OCI-LY1 (cell line): ENCODE measurements around the gene DCTN5.

Source experiments
- EZH2 ChIP-seq: fragments of 200-600 bp; sonication (generic), shearing (Covaris generic); IDR thresholded peaks from 2 replicates; pipeline ENCODE4 v1.8.0; 2017; ENCODE audit warnings: borderline replicate concordance, mixed run types, mild to moderate bottlenecking, antibody characterized with exemption, low read length, moderate library complexity, mixed read lengths
- TF ChIP-seq, protein P1 (sequence below): fragments of 200-600 bp; sonication (generic), shearing (Covaris generic); IDR thresholded peaks from 2 replicates; pipeline ENCODE4 v1.5.1; 2017; ENCODE audit warnings: mild to moderate bottlenecking, antibody characterized with exemption, low read length, moderate library complexity, mixed read lengths

DNA sequence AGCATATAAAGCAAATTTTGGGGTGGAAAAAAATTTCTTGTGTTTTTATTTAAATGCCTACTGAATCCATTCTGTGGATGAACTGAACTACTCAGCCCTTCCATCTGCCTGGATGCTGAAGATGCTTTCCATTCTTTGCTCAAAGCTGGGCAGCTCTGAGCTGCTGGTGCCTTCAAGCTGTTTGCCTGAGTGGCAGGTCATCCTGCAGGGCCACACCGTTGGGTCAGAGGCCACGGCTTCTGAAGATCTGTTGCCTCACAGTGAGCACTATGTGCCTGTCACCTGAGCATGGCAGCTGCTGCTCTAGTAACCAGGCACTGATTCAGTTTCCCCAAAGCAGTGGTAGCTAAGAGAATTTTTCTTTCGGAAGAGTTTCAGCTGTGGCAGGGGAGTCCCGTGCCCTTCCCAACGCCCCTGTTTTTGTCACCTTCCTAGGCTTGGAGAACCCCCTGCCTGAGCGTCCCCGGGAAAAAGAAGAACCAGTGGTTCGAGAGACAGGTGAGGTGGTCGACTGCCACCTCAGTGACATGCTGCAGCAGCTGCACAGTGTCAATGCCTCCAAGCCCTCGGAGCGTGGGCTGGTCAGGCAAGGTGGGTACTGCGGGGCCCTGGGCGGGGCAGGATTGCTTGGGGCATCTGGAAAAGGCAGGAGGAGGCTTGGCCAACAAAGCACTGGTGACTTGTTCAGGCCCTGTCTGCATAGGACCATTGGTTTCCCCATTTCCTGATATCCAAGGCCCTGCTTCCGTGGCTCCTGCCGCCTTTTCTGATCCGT, 46.0 kb downstream of the DCTN5 start:
- TF ChIP-seq, protein P1, sequence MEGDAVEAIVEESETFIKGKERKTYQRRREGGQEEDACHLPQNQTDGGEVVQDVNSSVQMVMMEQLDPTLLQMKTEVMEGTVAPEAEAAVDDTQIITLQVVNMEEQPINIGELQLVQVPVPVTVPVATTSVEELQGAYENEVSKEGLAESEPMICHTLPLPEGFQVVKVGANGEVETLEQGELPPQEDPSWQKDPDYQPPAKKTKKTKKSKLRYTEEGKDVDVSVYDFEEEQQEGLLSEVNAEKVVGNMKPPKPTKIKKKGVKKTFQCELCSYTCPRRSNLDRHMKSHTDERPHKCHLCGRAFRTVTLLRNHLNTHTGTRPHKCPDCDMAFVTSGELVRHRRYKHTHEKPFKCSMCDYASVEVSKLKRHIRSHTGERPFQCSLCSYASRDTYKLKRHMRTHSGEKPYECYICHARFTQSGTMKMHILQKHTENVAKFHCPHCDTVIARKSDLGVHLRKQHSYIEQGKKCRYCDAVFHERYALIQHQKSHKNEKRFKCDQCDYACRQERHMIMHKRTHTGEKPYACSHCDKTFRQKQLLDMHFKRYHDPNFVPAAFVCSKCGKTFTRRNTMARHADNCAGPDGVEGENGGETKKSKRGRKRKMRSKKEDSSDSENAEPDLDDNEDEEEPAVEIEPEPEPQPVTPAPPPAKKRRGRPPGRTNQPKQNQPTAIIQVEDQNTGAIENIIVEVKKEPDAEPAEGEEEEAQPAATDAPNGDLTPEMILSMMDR: no peak
- TF ChIP-seq EZH2: no peak
